Bronchial smooth muscle cell (primary cell): ENCODE data around the gene KBTBD4. TPM values are rescaled to one million over a fixed set of nuclear protein-coding genes. Genes with fewer than 3 reads are reported as not detected.

Source experiments
- total RNA-seq: library from RNA; depleted of rRNA; stranded (reverse); fragments of >200 nt; gene quantifications from 2 replicates; pipeline ENCODE4 v1.2.1, GENCODE V29; 2014

Gene KBTBD4
- total RNA-seq, result 26.0 and 31.3 TPM in 2 replicates

DNA sequence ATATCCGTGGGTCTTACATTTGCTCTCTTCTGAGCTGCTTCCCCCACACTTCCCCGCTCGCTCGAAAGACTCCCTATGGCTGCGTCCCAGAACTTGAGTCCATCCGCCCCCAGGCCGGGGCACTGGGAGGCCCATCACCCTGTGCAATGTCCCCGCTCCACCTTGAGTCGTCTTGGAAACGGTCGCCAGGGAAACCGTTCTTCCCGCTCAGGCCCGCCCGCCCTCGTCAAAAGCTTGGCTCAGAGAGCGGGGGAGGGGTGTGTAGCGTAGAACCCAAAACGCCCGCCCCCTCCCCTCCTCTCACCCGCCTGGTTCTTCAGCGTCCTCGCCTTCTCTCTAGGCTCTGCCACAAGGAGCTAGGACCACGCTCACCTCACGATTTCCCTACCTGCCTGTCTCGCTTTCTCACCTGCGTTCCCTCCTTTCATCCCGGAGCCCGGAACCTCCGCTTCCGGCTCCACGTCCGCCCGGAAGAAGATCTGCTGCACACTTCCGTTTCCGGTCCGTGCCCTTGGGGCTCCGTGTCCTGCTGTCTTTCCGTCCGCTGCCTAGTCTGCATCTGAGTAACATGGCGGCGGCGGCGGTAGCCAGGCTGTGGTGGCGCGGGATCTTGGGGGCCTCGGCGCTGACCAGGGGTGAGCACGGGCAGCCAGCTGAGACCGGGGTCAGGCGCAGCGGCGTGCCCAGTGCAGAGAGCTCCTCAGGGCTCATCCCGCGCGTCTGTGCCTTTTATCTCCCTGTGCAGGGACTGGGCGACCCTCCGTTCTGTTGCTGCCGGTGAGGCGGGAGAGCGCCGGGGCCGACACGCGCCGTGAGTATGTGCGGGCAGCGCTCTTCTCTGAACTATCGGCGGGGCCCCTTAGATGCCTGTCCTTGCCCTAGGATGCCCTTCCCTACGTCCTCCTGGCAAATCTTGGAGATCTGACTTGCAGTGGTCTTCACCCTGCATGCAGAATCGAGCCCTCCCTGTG is at the start of gene KBTBD4, which contains the start of gene NDUFS3:
Gene KBTBD4, minus strand, starts transcription at position 447 of the 971 bp plus-strand sequence. Its CDS starts 19 bp downstream, at position 428.
Gene NDUFS3, plus strand, starts transcription at position 551 of the 971 bp plus-strand sequence. Its CDS starts 18 bp downstream, at position 569.

DNA sequence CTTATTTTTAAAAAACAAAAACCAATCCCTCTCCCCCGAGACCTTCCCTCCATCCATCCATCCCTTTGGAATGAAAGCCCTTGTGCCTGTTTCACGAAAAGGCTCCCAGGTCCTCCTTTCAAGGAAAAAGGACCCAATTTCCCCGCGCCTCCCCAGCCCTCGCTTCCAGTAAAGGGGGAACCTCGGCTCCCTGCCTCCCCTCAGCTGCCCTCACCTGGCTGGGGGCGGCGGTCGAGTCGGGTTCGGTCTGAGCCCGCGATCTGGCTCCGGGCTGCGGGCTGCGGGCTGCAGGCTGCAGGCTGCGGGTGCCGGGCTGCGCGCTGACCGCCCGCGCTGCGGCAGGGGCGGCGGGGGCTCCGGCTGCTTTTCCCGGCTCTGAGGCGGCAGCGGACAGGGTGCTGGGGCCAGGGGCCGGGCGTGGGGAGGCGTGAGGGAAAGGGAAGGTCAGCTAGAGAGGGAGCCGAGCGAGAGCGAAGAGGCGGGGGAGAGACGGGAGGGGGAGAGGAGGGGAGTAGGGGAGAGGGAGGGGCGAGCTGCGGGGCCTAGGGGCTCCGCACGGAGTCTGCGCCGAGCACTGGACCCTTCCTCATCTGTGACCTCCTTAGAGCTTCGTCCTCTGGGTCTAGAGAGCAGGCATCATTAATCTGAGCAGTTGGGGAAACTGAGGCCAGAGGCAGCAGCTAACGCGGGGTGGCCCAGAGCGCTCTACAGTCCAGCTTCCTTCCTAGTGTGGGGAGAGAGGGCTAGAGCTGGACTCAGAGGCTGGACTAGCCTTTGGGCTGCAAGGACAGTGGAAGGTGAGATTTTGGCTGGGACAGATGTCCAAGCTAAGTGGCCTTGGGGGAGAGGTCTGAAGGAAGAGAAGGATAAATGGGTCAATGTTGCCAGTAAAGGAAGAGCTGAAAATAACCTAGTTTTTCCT is 15.4 kb upstream of the KBTBD4 start, which contains the start of gene C1QTNF4:
Gene C1QTNF4, minus strand, starts transcription at position 478 of the 922 bp plus-strand sequence. CDS start 3,601 bp downstream, outside the sequence.

DNA sequence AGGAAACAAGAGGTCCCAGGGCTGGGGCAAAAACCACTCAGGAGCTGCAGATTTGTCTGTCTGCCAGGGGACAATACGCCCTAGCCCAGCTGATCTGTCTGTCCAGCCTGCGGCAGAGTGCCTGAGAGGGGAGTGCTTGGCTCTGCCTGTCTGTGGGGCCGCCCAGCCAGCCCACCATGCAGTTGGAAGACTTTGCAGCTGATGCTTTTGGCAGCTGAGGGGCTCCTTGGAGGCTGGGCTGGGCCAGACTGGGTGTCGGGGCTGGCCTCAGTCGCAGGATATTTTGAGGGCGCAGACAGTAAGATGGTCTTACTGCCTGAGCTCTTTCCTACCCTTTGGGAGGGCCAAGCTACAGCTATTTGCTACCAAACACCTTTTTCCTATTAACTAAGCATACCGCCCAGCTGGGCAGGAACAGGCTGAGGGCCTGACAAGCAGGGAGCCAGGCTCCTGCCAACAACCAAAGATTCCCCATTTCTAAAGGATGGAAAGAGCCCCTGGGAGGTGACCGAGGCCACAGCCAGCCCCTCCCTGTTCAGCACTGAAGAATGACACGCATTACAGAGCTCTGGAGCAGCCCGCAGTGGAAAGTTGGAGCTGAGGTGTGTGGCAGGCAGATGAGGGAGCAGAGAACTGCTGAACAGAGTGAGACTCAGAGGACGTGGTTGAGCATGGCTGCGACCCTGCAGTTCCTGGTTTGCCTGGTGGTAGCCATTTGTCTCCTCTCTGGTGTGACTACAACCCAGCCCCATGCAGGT is 7.5 kb upstream of the KBTBD4 start, which contains the start of gene FAM180B:
Gene FAM180B, plus strand, starts transcription at position 581 of the 758 bp plus-strand sequence. Its CDS starts 91 bp downstream, at position 672.

DNA sequence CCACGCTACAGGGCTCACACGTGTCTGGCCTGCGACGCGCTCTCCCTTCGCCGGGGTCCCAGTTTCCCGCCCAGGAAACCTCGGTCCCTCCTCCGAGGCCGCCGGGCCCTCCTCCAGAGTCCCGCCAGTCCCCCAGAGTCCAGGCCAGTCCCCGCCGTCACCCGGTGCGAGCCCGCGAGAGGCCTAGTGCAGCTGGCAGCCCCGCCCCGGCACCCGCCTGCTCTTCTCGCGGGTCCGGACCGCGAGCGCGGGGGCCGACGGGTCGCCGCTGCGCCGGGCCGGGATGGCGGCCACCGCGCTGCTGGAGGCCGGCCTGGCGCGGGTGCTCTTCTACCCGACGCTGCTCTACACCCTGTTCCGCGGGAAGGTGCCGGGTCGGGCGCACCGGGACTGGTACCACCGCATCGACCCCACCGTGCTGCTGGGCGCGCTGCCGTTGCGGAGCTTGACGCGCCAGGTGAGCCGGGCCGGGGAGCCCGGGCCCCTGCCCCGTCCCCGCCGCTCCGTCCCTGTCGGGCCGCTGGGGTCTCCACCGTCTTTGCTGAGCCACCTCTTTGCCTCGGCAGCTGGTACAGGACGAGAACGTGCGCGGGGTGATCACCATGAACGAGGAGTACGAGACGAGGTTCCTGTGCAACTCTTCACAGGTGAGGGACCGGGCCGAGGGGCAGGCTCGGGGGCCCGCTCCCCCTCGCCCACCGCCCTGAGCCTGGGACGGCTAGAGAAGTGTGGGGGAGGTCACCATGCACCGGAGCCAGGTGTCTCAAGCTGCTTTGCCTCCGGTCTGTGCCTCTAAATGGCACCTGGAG is 13.2 kb downstream of the KBTBD4 start, which contains the start of gene PTPMT1:
Gene PTPMT1, plus strand, starts transcription at position 260 of the 809 bp plus-strand sequence. Its CDS starts 24 bp downstream, at position 284.

DNA sequence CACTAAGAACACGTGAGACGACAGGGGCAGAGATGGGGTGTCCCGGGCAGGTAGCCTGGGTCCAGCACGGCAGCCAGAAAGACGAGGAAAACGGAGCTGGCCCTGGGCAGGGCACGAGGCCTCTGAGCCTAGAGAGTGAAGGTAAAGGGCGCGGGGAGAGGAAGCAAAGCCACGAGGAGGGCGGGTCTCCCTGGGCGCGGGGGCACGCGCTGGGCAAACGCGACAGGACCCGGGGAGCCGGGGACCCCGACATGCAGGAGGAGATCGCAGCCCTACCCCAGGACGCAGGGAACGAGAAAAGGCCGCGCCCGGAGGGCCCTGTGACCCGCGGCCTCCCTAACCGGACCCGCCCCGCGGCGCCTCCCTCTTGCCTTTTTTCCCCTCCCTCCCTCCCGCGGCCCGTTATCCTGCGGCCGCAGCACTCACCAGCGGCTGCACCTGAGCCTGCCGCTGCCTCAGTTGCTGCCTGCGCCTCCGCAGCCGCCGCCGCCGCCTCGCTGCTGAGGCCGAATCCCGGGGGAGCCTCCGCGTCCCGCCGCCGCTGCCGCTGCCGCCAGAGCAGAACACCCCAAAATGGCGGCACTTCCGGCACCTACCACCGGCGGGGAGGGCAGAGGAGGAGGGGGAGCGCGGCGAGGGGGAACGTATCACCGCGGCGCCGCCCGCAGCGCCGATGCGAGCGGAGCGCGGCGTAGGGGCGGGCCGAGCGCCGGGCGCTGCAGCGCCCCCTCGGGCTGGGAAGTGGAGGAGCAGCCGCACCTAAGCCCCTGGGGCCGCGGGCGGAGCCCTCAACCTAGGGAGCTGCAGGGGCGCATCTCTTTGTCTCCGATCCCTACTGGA is 26.0 kb downstream of the KBTBD4 start, which contains the start of gene CELF1:
Gene CELF1, minus strand, starts transcription at position 567 of the 840 bp plus-strand sequence. CDS start 53,609 bp downstream, outside the sequence.

Other genes with a start within 250 kb of the KBTBD4 start
- not detected in 2 replicates for gene MYBPC3, start 226.3 kb downstream of the KBTBD4 start, total RNA-seq
- 0.17 TPM in 1 of 2 replicates, not detected in the other for gene SPI1, start 200.4 kb downstream of the KBTBD4 start, total RNA-seq
- 36.7 and 49.2 TPM in 2 replicates for gene SLC39A13, start 170.4 kb downstream of the KBTBD4 start, total RNA-seq
- gene PSMC3, start 152.5 kb downstream of the KBTBD4 start, total RNA-seq, result 159 and 200 TPM in 2 replicates
- gene RAPSN, start 129.8 kb downstream of the KBTBD4 start, total RNA-seq, result 0.16 and 0.34 TPM in 2 replicates
- 60.3 and 63.4 TPM in 2 replicates for gene CELF1, start 25.8 kb downstream of the KBTBD4 start, total RNA-seq
- gene PTPMT1, start 13.4 kb downstream of the KBTBD4 start, total RNA-seq, result 60.1 and 60.3 TPM in 2 replicates
- gene NDUFS3, start 104 bp upstream of the KBTBD4 start, total RNA-seq, result 65.1 and 93.6 TPM in 2 replicates
- 0.09 and 0.16 TPM in 2 replicates for gene FAM180B, start 7.7 kb upstream of the KBTBD4 start, total RNA-seq
- 0.16 and 0.17 TPM in 2 replicates for gene C1QTNF4, start 15.4 kb upstream of the KBTBD4 start, total RNA-seq
- 51.9 and 60.4 TPM in 2 replicates for gene MTCH2, start 63.6 kb upstream of the KBTBD4 start, total RNA-seq
- 1.1 and 3.7 TPM in 2 replicates for gene AGBL2, start 136.4 kb upstream of the KBTBD4 start, total RNA-seq
- 54.7 and 57.1 TPM in 2 replicates for gene FNBP4, start 188.4 kb upstream of the KBTBD4 start, total RNA-seq